ENCODE data around the gene CYTH1. TPM values are rescaled to one million over a fixed set of nuclear protein-coding genes. Genes with fewer than 3 reads are reported as not detected.

Gene CYTH1
- total RNA-seq, 1 experiment from 2014 or later, result 34.3 TPM

- DNase-seq (ENCODE audit: low read depth, low spot score) (no peak), ATAC-seq (no peak)
- intact Hi-C loops (cut with micrococcal nuclease), result no loop called here
- Histone ChIP-seq H3K9me3 (ENCODE audit: control insufficient read depth in 1 of 2, insufficient read depth in 1 of 2, low read depth in 1 of 2, low read length in 2 of 2) (no peaks in the 10 kb centered on the region), H2AFZ (ENCODE audit: low read depth, low read length, poor library complexity, severe bottlenecking) (no peak overlapping the region), H3K4me1 (ENCODE audit: control insufficient read depth in 1 of 2, insufficient read depth in 2 of 2, low read length in 2 of 2) (no peaks in the 10 kb centered on the region), H3K27me3 (ENCODE audit: insufficient read depth, low read length) (no peaks in the 10 kb centered on the region), H3K4me3 (replicated peaks in 1 of 2; ENCODE audit: low read depth in 1 of 2, low read length in 2 of 2) (no peak overlapping the region), H3K9me2 (ENCODE audit: insufficient read depth) (no peaks in the 10 kb centered on the region), H3K79me2 (ENCODE audit: insufficient read depth, low read length) (peaks cover 56% of the 10 kb centered on the region), H3K27ac (ENCODE audit: low read depth, low read length) (no peak overlapping the region), H4K20me1 (ENCODE audit: insufficient read depth) (0 out of 2 replicates have a peak, but pooled peaks cover 8% of the 10 kb centered on the region), H3K4me2 (ENCODE audit: low read length) (no peak overlapping the region), H3K36me3 (ENCODE audit: control insufficient read depth in 1 of 2, insufficient read depth in 2 of 2, low read length in 2 of 2) (peaks cover 79 to 90% of the 10 kb centered on the region in 2 experiments), H3K9ac (ENCODE audit: low read length) (no peak overlapping the region)
- TF ChIP-seq TCF7L2 (IDR thresholded peaks at IDR 0.05; ENCODE audit: borderline replicate concordance, extremely low read depth, insufficient read depth, insufficient read length) (no peak), MAX (IDR thresholded peaks at IDR 0.05) (no peak), CTCF (IDR thresholded peaks at IDR 0.05 in 2 of 3, conservative IDR thresholded peaks at IDR 0.05 in 1 of 3; ENCODE audit: borderline replicate concordance in 1 of 3, insufficient read depth in 1 of 3, low read depth in 2 of 3, low read length in 2 of 3) (no peak), JUND (IDR thresholded peaks at IDR 0.05) (no peak), SRF (IDR thresholded peaks at IDR 0.05; ENCODE audit: low read depth) (no peak), EZH2phosphoT487 (IDR thresholded peaks at IDR 0.05; ENCODE audit: borderline replicate concordance) (no peak), POLR2AphosphoS5 (IDR thresholded peaks at IDR 0.05; ENCODE audit: low read depth, low read length) (no peak), CBX3 (IDR thresholded peaks at IDR 0.05; ENCODE audit: low read depth) (no peak), RAD21 (IDR thresholded peaks at IDR 0.05; ENCODE audit: low read depth) (no peak), CEBPB (IDR thresholded peaks at IDR 0.05; ENCODE audit: low read depth) (no peak), ZFX (IDR thresholded peaks at IDR 0.05) (no peak), ZNF274 (IDR thresholded peaks at IDR 0.05; ENCODE audit: low read depth, low read length) (no peak), ATF3 (IDR thresholded peaks at IDR 0.05) (no peak), EZH2 (IDR thresholded peaks at IDR 0.05) (no peak), YY1 (IDR thresholded peaks at IDR 0.05; ENCODE audit: extremely low read depth, insufficient replicate concordance, low read depth, low read length) (no peak)
- no TSS peak for BruUV-seq (replicated peaks)
- CTCF ChIA-PET, result no interaction called here
- RAD21 ChIA-PET (ENCODE audit: low non-redundant PET in 1 of 2, low total read pairs in 2 of 2, uncharacterized antibody in 2 of 2, unreplicated experiment in 2 of 2), result no interaction called here
- POLR2A ChIA-PET, result no interaction called here
These were observed 30.8 kb upstream of the CYTH1 start for GRCh38 chr17:78812855-78813254.

Data from HCT116 (cell line).